Stimulated activated CD8-positive, alpha-beta memory T cell treated with anti-CD3 and anti-CD28 coated beads, Interleukin-4, amount 100 ng/mL, for 24 hours (primary cell): ENCODE data around the gene CLCN4.

Source experiments
- DNase-seq: peaks from one replicate; pipeline ENCODE4 v3.0.0-alpha.2; 2020; ENCODE audit warnings: low read depth

CLCN4 gene

DNA sequence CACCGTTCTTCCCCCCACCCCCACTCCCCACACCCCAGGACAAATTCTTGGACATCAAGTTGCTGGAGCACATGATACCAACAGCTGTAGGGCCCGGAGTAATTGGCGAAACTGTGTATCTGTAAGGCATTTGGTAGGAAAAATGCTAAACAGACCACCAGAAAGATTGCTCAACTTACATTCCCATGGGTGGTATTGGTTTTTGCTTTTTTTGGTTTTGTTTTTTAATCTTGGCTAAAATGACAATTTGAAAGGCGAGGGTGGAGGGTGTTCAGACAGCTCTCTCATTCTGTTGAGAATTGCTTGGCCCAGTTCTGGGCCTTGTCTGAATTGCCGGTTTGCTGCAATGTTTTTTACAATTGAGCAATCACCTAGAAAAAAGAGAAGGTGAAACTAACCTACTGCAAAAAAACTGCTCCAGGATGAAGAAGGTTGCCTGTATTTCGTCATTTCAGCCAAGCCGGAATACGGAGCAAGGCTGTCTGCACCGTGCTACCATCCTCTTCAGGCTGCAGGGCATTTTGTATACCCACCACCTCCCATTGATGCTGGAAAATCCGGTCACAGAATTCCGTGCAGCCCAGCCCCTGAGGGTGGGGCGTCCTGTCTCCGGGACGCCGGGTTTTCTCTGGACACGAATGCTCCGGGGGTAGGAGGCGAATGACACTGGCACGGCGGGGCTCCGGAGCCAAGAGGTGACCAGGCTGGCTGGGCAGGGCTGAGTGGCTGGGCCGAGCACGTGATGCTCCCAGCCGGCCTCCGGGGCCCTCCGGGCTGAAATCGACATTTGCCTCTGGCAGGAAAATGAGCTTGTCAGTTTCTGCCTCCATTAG, at the start of gene CLCN4:
TSS of gene CLCN4 (plus strand) at position 777 of the 833 bp plus-strand sequence. CDS start 28,058 bp downstream, outside the sequence.
- no peak for DNase-seq

DNA sequence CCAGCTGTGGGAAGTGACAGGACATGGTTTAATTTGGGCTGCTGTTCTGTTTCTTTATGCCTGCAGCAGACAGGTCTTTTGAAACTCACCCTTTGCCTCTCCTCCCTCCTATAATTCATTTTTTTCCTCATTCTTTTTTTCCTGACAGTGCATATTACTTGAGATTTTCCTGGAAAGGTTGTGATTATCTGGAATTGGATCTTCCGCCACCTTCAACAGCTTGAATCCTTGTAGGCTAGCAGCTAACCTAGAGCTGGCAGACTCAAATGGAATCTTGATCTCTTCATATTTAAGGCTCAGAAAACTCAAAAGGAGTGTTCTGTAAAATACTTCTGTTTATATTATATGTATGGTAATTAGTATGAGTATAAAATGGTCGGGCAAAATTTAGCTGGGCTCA, 49.3 kb upstream of the CLCN4 start:
- no peak for DNase-seq

DNA sequence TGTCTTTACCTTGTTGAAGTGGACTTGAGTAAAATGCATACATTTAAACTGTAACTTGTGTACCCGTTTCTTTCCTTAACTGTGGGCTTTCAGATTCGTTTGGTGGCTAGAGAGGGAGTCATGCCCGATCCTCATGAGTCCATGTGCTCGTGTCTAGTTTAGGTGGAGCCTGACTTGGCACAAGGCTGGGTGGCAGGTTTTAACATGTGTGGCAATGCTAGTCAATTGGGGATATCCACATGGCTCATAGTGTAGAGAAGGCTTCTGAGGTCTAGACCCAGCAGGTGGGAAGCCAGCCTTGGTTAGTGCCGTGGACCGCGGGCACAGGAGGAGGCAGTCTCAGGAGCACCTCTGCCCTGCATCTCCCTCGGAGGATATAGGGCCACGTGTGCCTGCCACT, 48.5 kb upstream of the CLCN4 start:
- no peak for DNase-seq

DNA sequence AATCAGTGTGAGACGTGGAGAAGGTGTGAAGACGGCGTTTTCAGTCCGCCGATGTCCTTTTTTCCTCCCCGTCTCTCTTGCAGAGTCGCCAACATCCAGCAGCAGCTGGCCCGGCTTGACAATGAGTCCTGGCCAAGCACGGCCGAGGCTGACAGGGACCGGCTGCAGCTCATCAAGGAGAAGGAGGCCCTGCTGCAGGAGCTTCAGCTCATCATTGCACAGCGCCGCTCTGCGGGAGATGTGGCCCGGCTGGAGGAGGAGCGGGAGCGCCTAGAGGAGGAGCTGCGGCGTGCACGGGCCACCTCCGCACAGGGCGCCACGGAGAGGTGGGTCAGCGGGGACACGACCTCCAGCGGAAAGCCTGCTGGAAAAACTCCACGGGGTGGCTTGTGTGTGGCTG, 47.1 kb upstream of the CLCN4 start:
- DNase-seq = no peak

DNA sequence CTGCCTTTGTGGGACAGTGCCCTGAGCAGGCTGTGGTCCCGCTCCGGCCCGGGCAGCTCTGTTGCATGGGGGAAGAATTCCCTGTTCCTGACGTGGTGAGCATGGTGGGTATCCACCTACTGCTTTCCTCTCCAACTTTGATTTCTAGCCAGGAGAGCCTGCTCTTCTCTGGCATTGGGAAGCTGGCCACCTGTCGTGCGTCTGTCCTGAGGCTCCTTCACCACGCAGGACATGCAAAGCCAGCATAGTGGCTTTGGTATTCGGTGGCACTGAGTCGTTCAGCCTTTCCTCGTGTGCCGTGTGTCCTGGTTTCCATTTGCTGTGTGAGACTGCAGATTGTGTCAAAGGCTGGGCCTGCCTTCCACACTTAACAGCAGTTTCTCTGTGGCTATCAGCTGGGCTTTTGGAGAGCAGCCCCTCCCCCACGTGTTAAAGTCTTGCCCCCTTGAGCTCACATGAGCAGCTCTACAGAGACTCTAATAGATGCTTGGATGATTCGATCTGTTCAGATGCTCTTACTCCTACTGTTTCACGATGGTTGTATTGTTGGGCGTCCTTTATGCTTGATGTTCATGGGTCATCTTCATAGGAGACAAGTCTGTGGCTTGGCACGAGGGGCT, 46.3 kb upstream of the CLCN4 start:
- no peak for DNase-seq

DNA sequence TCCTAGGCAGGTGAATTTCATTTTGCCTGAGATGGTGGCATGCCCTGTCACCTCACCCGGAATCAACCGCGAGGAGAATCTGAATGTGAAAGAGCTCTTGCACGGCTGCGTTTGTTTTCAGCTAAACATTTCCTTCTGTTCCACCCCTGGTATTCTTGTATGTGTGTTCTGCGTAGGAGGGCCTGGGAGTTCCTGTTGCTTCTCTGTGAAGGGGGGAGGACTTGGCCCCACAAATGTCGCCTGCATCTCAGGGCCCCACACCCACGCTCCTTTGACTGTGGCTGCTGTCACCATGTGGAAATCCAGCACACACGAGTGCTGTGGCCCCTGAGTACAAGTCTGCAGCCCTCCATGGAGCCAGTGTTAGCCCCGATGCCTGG, 45.8 kb upstream of the CLCN4 start:
- DNase-seq = peak; percentile 44

DNA sequence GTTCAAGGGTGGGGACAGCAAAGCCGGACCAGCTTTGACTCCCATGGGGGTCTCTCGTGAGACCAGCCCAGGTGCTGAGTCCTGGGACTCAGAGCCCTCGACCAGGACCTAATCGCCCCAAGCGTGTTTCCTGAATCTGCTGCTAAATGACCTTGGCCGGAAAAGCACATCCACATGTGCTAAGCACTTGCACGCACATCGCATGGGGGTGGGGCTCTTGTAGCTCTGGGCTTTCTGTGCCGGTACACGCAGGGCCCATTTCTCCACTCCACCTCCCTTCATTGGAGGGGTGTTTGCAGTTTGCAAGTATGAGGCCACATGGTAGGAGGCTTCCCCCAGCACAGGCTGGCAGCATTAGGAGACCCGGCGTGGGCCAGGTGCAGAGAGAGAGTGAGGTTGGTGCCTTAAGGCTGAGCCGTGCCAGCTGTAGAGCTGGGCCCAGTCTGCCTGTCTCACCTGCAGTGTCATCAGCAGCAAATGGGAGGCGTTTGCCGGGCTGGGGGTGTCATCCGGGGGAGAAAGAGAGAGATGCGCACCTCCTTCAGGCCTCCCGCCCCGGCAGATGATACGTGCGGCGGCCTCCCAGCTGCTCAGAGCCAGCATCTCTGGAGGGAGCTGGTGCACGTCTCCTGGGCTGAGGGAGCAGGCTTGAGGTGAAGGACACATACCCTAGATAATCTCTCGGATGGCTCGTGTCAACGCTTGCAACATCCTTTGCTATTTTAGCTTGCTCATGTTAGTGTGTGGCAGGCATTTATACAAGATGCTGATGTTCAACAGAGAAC, 45.2 kb upstream of the CLCN4 start:
- DNase-seq = peak; percentile 25

DNA sequence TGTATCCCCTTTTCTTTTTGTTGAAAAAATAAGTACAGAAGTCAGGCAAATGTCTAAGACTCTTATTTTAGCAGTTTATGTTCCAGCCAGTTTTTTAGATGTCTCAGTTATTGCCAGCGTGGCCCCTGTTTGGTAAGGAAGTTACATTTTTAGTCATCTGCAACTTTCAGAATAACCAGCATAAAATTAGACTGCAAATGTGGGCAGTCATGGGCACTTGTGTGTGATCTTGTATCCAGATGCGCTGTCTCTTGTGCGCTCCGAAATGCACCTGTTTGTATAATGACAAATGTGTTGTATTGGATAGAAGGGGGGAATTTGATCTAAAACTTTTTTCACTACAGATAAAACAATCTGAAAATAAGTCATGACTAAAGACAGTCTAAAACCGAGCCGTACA, 44.3 kb upstream of the CLCN4 start:
- DNase-seq = no peak

DNA sequence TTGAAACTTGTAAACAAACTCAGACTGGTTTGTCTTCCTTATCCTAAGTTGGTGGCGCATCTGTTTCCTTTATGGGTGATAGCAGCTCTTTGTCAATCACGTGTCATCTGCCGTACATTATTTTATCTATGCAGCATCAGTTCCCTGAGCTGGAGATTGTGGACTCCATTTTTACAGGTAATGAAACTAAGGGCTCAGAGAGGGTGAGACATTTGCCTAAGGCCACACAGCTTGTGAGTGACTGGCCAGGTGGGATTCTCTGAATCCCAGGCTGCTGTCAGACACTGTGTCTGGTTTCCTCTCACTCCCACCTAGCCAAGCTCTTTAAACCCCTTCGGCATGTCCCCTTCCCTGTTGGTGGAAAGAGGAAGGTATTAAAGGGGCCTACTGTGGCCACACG, 41.7 kb upstream of the CLCN4 start:
- DNase-seq = no peak

DNA sequence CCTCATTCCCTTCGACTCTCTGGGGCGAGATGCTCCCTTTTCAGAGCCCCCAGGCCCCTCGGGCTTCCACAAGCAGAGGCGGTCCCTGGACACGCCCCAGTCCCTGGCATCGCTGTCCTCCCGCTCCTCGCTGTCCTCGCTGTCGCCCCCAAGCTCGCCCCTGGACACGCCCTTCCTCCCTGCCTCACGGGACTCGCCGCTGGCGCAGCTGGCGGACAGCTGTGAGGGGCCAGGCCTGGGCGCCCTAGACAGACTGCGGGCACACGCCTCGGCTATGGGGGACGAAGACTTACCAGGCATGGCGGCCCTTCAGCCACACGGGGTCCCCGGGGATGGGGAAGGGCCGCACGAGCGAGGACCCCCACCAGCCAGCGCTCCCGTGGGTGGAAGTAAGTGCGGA, 39.5 kb upstream of the CLCN4 start:
- no peak for DNase-seq

DNA sequence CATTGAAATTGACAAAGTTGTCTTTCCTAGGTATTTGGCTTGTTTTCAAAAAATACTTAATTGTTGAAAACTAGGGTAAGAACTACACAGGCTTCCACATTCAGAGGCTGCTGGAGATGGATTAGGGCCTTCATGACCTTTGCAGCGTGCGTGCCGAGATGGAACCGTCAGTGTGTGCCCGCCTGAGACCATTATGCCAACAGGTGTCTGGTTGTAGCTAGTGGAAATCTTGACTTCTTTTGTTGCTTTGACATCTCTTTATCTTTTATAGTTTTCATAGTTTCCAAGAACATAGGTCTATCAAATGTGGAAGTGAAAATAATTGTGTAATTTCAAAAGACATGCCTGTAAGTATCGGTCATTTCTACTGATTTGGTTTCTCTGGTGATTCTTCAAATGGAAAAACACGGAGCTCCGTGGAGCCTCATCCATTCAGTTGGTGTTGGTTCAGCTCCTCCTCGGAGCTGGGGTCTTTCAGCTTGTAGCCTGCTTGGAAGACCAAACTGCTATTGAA, 38.9 kb upstream of the CLCN4 start:
- no peak for DNase-seq

DNA sequence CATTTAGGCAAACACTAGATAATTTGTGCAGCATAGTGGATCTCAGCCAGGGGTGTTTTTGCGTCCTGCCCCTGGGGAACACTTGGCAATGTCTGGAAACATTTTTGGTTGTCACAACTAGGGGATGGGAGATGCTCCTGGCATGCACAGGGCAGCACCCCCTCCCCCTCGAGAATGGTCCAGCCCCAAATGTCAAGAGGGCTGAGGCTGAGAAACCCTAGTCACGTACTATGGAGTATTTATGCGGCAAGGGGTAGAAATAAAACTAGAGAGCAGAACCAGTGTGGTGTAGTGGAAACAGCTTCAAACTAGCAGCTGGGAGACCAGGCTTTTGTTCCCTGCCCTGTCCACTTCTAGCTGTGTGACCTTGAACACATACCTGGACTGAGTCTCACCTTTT, 38.2 kb upstream of the CLCN4 start:
- no peak for DNase-seq

DNA sequence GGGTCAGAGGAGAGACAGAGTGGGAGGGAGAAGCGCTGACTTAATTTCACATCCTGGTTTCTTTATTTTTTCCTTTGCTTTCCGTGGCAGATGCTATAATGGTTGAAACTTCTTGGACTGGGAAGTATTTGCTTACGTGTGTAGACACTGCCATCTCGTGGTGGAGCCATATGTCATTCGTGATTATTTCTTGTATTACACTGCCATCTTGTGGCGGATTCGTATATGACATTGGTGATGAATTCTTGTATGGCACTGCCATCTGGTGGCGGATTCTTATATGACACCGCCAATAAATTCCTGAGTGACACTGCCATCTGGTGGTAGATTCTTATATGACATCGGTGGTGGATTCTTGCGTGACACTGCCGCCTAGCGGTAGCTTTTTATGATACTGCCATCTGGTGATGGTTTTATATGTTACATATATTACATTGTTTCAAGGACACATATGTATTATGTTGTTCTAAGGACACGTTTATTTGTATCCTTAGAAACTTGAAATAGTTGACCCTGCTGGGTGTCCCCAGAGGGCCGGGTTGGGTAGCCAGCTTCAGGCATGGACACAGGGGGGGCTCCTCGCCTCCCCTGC, 37.3 kb upstream of the CLCN4 start:
- peak; percentile 45 for DNase-seq

DNA sequence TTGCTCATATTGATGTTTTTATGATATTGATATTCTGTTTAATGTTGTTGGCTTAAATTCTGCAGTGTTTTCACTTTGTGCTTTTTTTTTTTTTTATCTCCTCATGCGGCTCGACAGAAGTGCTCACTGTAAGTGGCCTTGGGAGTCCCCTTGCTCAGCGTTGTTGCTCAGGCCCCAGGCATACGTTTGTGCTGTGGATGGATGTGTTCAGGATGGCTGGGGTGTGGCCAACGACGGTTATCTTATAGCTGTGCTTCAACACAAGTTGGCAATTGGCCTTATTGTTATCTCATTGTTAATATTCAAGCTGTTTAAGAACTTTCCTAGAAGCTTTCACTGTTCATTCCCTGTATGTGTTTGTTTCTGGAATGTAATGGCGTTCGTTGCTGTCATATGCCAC, 36.4 kb upstream of the CLCN4 start:
- DNase-seq = no peak

DNA sequence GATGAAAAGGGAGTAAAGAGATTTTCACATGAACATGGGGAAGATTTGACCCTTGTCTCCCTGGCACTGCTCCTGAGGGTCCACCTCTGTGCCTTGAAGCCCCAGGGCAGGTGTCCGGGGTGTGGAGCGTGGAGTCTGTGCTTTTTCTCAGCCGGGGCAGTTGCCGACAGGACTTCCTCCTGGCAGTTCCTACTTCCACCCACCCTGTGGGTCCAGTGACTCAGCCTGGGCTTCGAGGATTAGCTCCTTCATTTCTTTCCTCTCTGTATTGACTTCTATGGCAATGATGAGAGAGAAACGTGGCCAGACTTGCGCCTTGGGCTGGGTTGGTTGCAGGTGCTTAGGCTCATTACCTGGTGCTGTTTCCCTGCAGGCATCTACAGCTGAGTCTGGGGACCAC, 35.9 kb upstream of the CLCN4 start:
- no peak for DNase-seq

DNA sequence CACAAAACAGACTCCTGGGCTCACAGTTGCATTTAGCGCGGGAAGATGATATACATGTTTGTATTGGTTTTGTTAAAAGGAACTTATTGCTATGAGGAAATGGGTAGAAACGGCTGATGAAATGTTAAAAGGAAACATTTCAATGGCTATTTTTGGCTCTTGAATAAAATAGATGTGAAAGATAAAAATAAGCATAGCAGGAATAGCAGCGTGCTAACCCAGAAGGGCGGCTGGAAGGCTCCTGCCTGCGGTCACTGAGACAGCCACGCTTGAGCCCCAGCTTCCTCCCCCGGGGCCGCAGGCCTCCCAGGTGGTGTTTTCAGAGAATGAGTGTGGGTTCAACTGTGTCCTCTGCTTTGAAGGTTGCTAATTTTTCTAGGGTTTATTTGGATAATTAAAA, 35.0 kb upstream of the CLCN4 start:
- no peak for DNase-seq

DNA sequence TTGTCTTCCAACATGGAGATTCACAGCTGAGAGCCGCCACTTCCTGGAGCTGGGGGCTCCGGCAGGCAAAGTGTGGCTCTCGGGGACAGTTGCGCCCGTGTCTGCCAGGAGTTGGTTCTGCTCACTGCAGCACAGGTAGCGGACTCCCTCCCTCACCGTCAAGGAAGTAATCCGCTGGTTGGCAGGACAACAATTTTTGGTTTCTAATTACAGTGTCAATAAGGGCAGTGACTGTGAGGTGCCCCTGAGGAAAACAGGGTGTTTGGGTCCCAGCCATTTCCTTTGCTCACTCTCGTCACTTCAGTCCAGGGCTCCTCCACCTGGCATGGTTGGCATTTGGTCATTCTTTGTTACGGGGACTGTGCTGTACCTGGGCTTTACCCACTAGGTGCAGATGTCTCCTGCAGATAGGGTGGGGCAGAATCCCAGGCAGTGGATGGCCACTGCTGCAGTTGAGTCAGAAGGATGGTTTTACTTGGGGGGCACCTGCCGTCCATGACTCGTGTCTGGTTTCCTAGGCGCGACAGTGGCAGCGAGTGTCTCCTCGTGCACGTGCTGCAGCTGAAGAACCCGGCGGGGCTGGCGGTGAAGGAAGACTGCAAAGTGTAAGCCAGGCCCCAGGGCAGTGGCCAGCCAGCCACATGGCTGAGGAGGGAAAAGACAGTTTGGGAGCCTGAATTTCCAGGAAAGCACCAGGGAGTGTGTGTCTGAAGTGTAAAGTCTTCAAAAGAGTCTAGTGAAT, 32.1 kb upstream of the CLCN4 start:
- no peak for DNase-seq

DNA sequence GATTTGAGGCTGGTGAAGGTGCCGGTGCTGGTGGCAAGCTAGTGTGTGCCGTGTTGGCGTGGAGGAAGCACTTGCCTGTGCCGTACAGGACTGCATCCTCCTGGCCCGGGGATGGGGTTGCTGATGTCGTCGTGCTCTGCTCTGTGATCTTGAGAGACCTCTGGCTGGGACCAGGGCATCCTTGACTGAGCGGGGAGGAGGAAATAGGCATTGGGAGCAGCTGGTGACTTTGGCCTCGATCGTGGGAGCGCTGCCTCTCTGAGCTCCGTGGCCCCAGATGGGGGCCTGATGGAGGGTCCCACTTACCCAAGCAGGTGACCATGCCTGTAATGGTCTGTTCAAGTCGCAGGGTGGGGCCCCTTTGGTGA, 31.5 kb upstream of the CLCN4 start:
- DNase-seq = no peak

DNA sequence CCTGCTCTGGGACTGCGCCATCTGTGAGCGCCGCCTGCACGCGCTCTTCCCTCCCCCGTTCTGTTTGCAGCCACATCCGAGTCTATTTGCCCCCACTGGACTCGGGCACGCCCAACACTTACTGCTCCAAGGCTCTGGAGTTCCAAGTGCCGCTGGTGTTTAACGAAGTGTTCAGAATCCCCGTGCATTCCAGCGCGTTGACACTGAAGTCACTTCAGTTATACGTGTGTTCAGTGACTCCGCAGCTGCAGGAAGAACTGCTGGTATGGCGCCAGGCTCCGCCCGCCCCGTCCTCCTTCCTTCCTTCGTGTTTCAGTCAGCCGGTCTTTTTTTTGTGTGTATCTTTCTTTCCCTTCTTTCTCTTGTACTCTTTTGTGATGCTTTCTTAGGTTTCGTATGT, 30.7 kb upstream of the CLCN4 start:
- no peak for DNase-seq

DNA sequence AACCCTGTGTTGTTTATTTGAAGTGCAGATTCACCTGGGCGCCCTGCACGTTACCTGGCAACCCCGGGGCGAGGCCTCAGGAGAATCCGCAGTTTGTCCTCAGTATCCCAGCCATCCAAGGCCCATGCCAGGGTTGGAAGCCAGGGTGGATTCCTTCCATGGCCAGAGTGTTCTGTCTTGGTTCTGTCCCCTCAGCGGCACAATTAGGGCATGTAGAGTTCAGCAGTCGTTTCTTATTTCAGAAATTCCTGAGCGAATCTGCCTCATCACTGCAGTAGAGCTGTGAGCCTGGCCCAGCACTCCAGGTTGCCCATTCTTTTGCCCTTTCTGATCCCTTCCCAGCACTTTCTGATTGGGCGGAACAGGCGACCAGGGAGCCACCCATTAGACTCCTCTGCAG, 29.9 kb upstream of the CLCN4 start:
- no peak for DNase-seq

DNA sequence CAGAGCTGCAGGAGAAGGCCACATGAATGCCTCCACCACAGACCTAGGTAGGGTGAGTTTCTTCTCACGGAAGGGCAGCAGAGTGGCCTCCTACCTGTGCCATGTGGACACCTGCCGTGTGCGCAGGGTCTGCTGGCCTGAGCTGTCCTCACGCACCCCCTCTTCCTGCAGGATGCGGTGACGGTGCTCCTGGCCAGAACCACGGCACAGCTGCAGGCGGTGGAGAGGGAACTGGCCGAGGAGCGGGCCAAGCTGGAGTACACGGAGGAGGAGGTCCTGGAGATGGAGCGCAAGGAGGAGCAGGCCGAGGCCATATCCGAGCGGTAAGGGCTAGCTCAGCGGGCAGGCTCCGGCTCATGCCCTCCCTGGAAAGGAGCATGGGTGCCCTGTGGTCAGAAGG, 28.4 kb upstream of the CLCN4 start:
- DNase-seq = no peak

DNA sequence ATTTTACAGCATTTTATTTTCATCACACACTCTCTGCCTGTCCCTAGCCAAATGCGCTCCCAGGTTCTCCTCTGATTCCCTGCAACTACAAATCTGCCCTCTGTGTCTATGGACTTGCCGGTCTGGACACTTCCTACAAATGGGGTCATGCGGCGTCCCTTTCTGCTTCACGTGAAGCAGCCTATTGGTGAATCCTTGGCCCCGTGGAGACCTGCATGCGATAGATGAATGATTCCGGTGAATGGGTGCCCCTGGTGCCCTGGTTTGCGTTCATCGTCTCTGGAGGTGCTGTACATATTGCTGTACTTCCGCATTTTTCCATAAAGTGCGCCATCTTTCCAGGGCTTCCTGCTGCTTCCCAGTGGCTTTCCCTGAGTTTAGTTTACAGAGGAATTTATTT, 27.5 kb upstream of the CLCN4 start:
- DNase-seq = no peak
